A673 (cell line): Measurements from ENCODE around the gene KLK5. TPM values are rescaled to one million over a fixed set of nuclear protein-coding genes. Genes with fewer than 3 reads are reported as not detected.

Source experiments
- BruUV-seq: library from RNA; stranded (reverse); fragments of 400-500 nt; replicated peaks from 2 replicates; lab custom pipeline; 2021; lab: Mats Ljungman, UMichigan
- CTCF ChIA-PET: fragments of 300-600 bp; sonication (Branson Sonifier 250); formaldehyde crosslinking; loops from one replicate; lab custom pipeline; 2022; ENCODE audit warnings: antibody characterized with exemption; lab: Charles Lee
- POLR2A ChIA-PET: fragments of 300-600 bp; sonication (Branson Sonifier 250); formaldehyde crosslinking; loops from one replicate; lab custom pipeline; 2022; ENCODE audit warnings: antibody characterized with exemption; ENCODE audit not compliant: low non-redundant PET; lab: Charles Lee
- DNase-seq: peaks from one replicate; pipeline ENCODE4 v3.0.0-alpha.2; 2015; ENCODE audit warnings: low spot score
- H3K27ac ChIP-seq: fragments of 200-600 bp; sonication (generic); 2 replicates; pipeline ENCODE4 v1.5.1; 2016; ENCODE audit warnings: mixed run types, low read depth, mild to moderate bottlenecking, mixed read lengths, antibody characterized with exemption, low read length; ENCODE audit not compliant: poor library complexity, severe bottlenecking
- H3K27me3 ChIP-seq: fragments of 200-600 bp; sonication (generic); replicated peaks from 2 replicates; pipeline ENCODE4 v1.6.1; 2017; ENCODE audit warnings: mixed run types, low read depth, mild to moderate bottlenecking, mixed read lengths, antibody characterized with exemption, low read length; ENCODE audit not compliant: insufficient read depth, poor library complexity
- H3K36me3 ChIP-seq: fragments of 200-600 bp; sonication (generic); 2 replicates; pipeline ENCODE4 v1.6.1; 2016; ENCODE audit warnings: mixed run types, mild to moderate bottlenecking, mixed read lengths, antibody characterized with exemption, low read length; ENCODE audit not compliant: insufficient read depth, poor library complexity, severe bottlenecking
- H3K4me1 ChIP-seq: fragments of 200-600 bp; sonication (generic); 2 replicates; pipeline ENCODE4 v1.6.1; 2017; ENCODE audit warnings: mixed run types, mild to moderate bottlenecking, mixed read lengths, antibody characterized with exemption, low read length; ENCODE audit not compliant: insufficient read depth, poor library complexity, severe bottlenecking
- H3K4me3 ChIP-seq: fragments of 200-600 bp; sonication (generic); 2 replicates; pipeline ENCODE4 v1.5.1; 2016; ENCODE audit warnings: low read depth, mixed run types, mild to moderate bottlenecking, mixed read lengths, low read length; ENCODE audit not compliant: poor library complexity, severe bottlenecking
- H3K9me3 ChIP-seq: fragments of 200-600 bp; sonication (generic); 2 replicates; pipeline ENCODE4 v1.6.1; 2016; ENCODE audit warnings: mixed run types, low read depth, mild to moderate bottlenecking, mixed read lengths, antibody characterized with exemption, low read length; ENCODE audit not compliant: poor library complexity, severe bottlenecking
- CTCF ChIP-seq: fragments of 300-800, 200-600 bp; sonication (generic); conservative IDR thresholded peaks from 2 replicates; pipeline ENCODE4 v1.5.1; 2017; ENCODE audit warnings: low read depth, mild to moderate bottlenecking, antibody characterized with exemption, low read length, moderate library complexity, mixed read lengths
- EZH2 ChIP-seq: fragments of 200-600 bp; sonication (generic); IDR thresholded peaks from 2 replicates; pipeline ENCODE4 v1.6.1; 2017; ENCODE audit warnings: borderline replicate concordance, low read depth, mild to moderate bottlenecking, mixed read lengths, antibody characterized with exemption, low read length; ENCODE audit not compliant: poor library complexity, severe bottlenecking
- intact Hi-C: fragments of 100-400 bp; cut with micrococcal nuclease; formaldehyde crosslinking; loops from one replicate; pipeline ENCODE4 v1.10.0; 2022; ENCODE audit not compliant: unreplicated experiment
- total RNA-seq: library from RNA; stranded (reverse); gene quantifications from 2 replicates; pipeline ENCODE4 v1.2.3, GENCODE V29; 2021

Gene KLK5
- total RNA-seq, 1 experiment from 2014 or later: not detected

- ChIA-PET CTCF (no interaction called here), POLR2A (no interaction called here)
- H3K27ac ChIP-seq: no peak overlapping the region
- TF ChIP-seq CTCF: no peak
- no peak for TF ChIP-seq EZH2
- DNase-seq: no peak
- H3K9me3 ChIP-seq: no peaks in the 10 kb centered on the region
- H3K36me3 ChIP-seq: no peaks in the 10 kb centered on the region
- peaks cover 67% of the 10 kb centered on the region for H3K27me3 ChIP-seq
- H3K4me3 ChIP-seq: no peak overlapping the region
- peaks cover under 1% of the 10 kb centered on the region for H3K4me1 ChIP-seq
- BruUV-seq: no TSS peak
- intact Hi-C loops: no loop called here
Observed at GRCh38 chr19:50916069-50916468, 36.8 kb downstream of the KLK5 start.

GRCh38 chr19:50912727-50913716 is 39.8 kb downstream of the KLK5 start:
- H3K27ac ChIP-seq: no peak overlapping the region
- DNase-seq: no peak
- H3K4me1 ChIP-seq: no peaks in the 10 kb centered on the region
- intact Hi-C loops: no loop called here
- no peak overlapping the region for H3K4me3 ChIP-seq
- no peaks in the 10 kb centered on the region for H3K36me3 ChIP-seq
- POLR2A ChIA-PET: no interaction called here
- BruUV-seq: no TSS peak
- CTCF ChIA-PET: no interaction called here
- peaks cover 74% of the 10 kb centered on the region for H3K27me3 ChIP-seq
- TF ChIP-seq EZH2 (no peak), CTCF (no peak)
- H3K9me3 ChIP-seq: no peaks in the 10 kb centered on the region

GRCh38 chr19:50912102-50912599 is 40.7 kb downstream of the KLK5 start:
- Histone ChIP-seq H3K27me3 (peaks cover 70% of the 10 kb centered on the region), H3K4me1 (no peaks in the 10 kb centered on the region), H3K36me3 (no peaks in the 10 kb centered on the region), H3K9me3 (no peaks in the 10 kb centered on the region), H3K27ac (no peak overlapping the region), H3K4me3 (no peak overlapping the region)
- no peak for DNase-seq
- no peak for TF ChIP-seq CTCF
- peak; percentile 77 for TF ChIP-seq EZH2
- ChIA-PET POLR2A (no interaction called here), CTCF (no interaction called here)
- intact Hi-C loops: no loop called here
- BruUV-seq: no TSS peak
